GM12874 (cell line): Measurements from ENCODE around the gene CYP27C1.

ENCODE experiments used
- TF ChIP-seq, protein P1 (sequence below): IDR thresholded peaks from 2 replicates; pipeline ENCODE4 v1.5.1; 2011; ENCODE audit warnings: low read depth, mild to moderate bottlenecking, control low read depth, low read length, moderate library complexity; ENCODE audit not compliant: insufficient read depth

The CYP27C1 gene

DNA sequence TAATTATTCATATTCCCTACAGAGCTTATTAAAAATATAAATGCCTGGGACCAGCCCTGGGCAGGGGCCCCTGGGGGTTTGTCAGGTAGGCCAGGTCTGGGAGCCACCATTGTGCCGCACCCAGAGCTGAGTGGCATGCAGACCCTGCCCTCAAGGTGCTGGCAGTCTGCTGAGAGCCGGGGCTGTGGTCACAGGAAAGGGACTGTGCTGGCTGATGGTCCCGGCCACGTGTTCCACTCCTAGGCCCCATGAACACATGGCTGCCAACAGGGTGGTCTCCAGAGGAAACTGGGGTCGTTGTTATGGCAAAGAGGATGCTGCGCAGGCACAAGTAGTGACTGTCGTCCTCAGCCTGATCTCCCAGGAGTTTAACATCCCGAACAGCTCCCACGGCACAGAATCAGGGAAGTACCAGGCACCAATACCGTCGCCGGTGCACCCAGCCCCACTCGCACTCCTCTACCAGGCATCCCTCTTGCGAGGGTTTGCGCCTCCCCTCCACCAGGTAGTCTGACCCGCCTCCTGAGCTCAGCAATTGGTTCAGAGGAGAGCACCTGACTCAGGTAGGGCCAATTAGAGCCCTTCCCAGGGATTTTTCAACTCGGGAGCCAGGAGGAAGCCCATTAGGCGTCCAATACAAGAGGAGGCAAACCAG, 73.9 kb downstream of the CYP27C1 start:
- TF ChIP-seq, protein P1, sequence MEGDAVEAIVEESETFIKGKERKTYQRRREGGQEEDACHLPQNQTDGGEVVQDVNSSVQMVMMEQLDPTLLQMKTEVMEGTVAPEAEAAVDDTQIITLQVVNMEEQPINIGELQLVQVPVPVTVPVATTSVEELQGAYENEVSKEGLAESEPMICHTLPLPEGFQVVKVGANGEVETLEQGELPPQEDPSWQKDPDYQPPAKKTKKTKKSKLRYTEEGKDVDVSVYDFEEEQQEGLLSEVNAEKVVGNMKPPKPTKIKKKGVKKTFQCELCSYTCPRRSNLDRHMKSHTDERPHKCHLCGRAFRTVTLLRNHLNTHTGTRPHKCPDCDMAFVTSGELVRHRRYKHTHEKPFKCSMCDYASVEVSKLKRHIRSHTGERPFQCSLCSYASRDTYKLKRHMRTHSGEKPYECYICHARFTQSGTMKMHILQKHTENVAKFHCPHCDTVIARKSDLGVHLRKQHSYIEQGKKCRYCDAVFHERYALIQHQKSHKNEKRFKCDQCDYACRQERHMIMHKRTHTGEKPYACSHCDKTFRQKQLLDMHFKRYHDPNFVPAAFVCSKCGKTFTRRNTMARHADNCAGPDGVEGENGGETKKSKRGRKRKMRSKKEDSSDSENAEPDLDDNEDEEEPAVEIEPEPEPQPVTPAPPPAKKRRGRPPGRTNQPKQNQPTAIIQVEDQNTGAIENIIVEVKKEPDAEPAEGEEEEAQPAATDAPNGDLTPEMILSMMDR, result no peak

DNA sequence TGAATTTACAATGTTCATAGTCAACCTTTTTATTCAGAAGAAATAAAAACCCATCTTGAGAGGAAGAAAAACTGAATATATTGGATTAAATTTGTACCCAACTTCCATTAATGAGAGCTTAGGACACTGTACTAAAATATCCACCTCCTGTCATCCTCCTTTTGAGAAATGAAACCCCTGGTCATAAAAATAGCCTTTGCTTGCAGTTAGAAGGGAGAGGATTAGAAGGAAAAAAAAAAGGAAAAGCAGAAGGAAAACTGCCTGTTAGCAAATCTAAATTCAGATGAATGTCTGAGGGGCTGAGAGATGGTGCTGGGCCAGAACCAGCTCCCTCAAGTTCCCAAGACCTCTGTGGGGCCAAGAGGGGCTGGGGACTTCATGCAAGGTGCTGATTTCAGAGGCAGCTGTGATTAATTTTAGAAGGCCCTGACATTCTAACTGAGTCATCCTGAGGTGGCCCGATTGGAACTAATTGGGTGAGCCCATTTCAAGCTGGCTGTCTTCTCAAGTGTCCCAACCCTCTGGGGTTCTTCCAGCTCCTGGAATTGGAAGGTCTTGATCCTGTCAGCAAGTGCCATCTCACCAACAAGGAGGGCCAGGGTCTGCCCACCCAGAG, 74.7 kb downstream of the CYP27C1 start:
- TF ChIP-seq, protein P1, result no peak

GRCh38 chr2:127143841-127144782, 76.0 kb downstream of the CYP27C1 start:
- TF ChIP-seq, protein P1, result no peak

- TF ChIP-seq, protein P1, result no peak
Measured at GRCh38 chr2:127142663-127143630, 77.2 kb downstream of the CYP27C1 start.

GRCh38 chr2:127140538-127140937, 79.6 kb downstream of the CYP27C1 start:
- TF ChIP-seq, protein P1, result no peak

- TF ChIP-seq, protein P1, result no peak
Measured at GRCh38 chr2:127139766-127140165, 80.3 kb downstream of the CYP27C1 start.
